Measurements from ENCODE around the gene MTARC1.

Gene MTARC1

DNA sequence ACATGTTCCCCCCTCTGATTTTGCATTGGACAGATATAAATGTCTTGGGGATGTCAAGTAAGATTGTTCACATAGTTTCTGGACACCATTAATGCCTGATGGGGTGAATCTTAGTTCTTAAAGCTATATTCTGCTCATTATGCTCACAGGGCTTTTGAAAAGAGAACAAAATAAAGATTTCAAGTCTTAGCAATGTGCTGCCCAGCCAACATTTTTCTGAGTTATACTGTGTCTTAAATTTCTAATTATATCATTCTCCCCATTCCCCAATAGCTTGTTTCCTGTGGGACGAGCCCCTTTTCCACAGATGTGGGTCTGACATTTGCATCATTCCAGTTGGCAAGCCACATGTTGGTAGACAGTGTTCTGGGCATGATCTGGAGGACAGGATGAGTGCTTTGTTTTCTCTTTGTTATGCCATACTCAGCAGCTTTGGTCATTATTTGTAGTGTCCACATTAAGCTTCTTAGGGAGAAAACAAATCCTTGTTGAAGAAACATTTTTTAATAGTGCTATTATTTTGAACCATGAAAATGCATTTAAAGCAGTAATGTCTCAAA lies 32.8 kb downstream of the MTARC1 start:
- H3K4me3 Mint-ChIP-seq, result no peak overlapping the region
- CTCF ChIA-PET, result interaction anchor here (1.0 kb wide), 1 partner anchor 10 kb away, joined by 3 read pairs; no protein-coding TSS in a partner anchor
- no peaks in the 10 kb centered on the region for H3K36me3 Mint-ChIP-seq
- H3K4me1 Mint-ChIP-seq, result no peaks in the 10 kb centered on the region
- H3K27me3 Mint-ChIP-seq, result peaks cover 8% of the 10 kb centered on the region
- H3K27ac Mint-ChIP-seq, result no peak overlapping the region
- DNase-seq, result no peak
- no peaks in the 10 kb centered on the region for H3K9me3 Mint-ChIP-seq

DNA sequence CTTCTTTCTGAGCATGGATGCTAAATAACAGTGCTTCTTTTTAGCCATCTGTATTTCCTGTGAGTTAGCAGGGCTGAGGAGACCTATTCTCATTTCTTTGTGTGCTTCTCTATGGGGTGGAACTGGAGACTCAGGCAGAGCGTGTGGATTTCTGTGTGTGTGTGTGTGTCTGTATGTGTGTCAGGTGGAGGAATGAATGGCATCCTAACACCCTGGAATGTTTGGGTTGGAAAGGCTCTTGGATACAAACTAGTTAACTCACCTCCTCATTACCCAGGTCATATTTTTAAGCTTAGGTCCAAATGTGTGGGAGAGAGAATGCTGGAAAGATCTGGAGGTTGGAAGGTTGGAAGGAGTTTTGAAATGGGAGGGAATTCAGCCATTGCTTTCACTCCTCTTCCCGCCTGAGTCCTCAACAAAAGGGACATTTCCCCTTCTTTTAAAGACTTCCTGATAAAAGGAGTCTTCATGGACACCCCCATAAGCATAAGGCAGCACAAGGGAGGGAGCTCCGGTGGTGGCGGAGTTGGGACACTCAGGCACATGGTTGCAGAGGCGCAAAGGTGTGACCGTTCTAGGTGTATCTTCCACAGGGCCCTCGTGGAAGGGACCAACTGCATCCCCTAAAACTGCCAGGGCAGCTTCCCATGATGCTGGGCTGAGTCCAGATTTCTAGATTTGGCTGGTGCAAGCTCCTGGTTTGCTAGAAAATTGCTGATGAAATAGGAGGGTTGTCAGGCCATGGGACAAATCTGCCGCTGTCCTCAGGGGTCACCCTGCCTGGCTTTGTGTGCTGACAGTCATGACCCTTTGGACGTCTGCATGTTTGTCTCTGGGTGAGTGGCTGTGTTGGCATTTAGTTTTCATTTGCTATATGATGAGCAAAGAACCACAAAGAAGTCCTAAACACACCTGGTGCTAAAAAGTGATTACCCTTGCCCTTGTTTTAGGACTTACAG lies 37.6 kb downstream of the MTARC1 start:
- Mint-ChIP-seq H3K9me3 (no peaks in the 10 kb centered on the region), H3K27me3 (peaks cover 4% of the 10 kb centered on the region), H3K36me3 (no peaks in the 10 kb centered on the region), H3K4me3 (no peak overlapping the region), H3K4me1 (no peaks in the 10 kb centered on the region), H3K27ac (no peak overlapping the region)
- CTCF ChIA-PET, result interaction anchor here (1.3 kb wide), 1 partner anchor 17 kb away, joined by 3 read pairs; no protein-coding TSS in a partner anchor
- no peak for DNase-seq

DNA sequence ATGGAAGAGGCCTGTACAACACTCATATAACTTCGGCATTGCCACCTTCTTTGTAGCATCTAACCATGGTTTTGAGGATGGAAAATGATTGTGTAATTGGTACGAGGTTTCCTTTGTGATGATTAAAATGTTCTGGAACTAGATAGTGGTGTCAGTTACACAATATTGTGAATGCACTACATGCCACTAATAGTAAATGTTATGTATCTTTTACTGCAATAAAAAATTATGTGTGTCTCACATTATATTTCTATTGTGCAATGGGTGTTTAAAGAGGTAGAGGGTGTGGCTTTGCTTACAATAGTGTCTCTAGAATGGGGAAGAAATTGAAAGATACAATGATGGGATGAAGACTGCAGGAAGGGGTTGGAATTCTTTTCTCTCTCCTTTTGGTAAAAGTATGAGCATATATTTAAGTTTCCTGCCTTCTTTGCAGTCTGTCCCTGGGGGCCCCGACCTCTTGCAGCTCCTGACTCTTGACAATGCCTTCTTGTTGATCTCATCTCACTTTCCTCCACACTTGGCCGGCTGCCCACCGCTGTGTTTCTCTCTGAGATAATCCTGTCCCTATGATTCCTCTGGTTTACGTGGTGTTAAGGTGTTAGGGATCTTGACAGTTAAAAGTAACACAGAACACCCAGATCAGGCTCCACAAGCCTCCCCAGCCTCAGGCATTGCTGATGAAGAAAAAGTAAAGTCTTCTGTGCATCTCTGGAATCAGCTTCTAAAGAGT lies 39.3 kb downstream of the MTARC1 start:
- Mint-ChIP-seq H3K27ac (no peak overlapping the region), H3K4me3 (no peak overlapping the region), H3K9me3 (no peaks in the 10 kb centered on the region), H3K4me1 (no peaks in the 10 kb centered on the region), H3K27me3 (peaks cover 4% of the 10 kb centered on the region), H3K36me3 (no peaks in the 10 kb centered on the region)
- CTCF ChIA-PET, result interaction anchor here (0.6 kb wide), 1 partner anchor 605 kb away, joined by 3 read pairs; no protein-coding TSS in a partner anchor
- no peak for DNase-seq

DNA sequence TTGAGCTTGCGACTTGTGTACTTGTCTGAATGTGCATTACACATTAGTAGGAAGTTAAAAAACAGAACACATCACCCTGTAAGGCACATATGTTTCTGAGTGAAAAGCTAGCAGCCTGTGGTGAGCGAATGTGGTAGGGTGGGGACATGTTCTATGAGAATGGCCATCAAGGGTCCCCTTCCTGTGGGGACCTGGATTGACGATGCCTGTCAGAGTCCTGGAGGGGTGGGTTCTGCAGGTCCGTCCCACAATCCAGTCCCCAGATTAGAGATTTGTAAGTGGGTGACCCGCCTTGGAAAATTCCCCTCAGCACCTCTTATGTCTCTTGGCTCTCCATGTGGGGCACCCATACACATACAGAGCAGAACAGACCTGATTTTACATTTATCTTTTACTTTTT lies 40.0 kb downstream of the MTARC1 start:
- DNase-seq, result no peak
- Mint-ChIP-seq H3K4me1 (no peaks in the 10 kb centered on the region), H3K4me3 (no peak overlapping the region), H3K27me3 (peaks cover 4% of the 10 kb centered on the region), H3K36me3 (no peaks in the 10 kb centered on the region), H3K9me3 (no peaks in the 10 kb centered on the region), H3K27ac (no peak overlapping the region)
- CTCF ChIA-PET, result no interaction called here

DNA sequence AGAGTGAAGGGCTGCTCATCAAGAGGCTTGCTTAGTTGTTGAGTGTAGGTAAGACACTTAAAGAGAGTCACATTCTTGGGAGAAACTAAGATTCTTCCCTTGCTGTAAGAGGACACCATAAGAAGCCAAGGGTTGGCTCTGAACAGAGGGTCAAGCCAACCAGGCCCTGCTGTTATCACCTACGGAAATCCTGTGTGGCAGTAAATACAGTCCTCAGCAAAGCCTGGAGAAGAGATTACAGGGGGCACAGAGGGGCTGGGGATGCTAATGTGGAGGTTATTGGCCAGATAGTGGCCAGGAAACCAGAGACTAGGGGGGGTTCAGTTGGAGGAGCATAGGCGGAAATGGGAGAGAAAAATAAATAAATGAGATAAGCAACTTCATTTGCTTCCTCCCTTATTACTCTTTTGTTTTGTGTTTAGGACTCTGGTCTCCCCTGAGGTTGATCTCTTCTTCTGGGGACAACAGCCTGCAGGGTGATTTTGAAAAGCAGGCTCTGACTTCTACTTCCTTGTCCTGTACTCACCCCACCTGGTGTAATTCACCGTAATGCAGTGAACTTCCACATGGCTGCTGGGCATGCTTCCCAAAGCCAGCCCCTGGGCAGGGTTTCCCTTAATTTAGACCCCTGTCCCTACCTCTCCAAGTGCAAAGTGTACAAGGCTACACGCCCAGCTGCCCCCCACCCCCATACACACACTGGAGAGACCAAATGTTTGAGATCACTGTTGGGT lies 40.9 kb downstream of the MTARC1 start:
- no peak for DNase-seq
- Mint-ChIP-seq H3K9me3 (no peaks in the 10 kb centered on the region), H3K27me3 (peaks cover 4% of the 10 kb centered on the region), H3K36me3 (no peaks in the 10 kb centered on the region), H3K4me1 (no peaks in the 10 kb centered on the region), H3K4me3 (no peak overlapping the region), H3K27ac (no peak overlapping the region)
- CTCF ChIA-PET, result interaction anchor here (0.5 kb wide), 1 partner anchor 272 kb away, joined by 3 read pairs; no protein-coding TSS in a partner anchor

DNA sequence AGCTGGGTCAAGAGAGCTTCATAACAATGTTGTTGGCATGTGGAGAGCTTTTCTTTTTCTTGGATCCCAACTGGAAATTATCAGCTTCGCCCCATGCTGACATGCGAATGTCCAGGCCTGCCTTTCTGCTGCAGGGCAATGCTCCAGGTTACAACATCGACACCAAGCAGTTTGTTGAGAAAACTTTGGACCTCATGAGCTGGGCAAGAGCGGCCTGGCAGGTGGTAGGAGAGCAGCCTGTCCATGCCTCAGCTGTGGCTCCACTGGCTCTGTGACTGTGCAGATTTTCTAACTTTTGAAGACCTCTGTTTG lies 41.4 kb downstream of the MTARC1 start:
- CTCF ChIA-PET, result interaction anchor here (0.5 kb wide), 1 partner anchor 272 kb away, joined by 3 read pairs; no protein-coding TSS in a partner anchor
- no peaks in the 10 kb centered on the region for H3K9me3 Mint-ChIP-seq
- DNase-seq, result no peak
- no peaks in the 10 kb centered on the region for H3K36me3 Mint-ChIP-seq
- H3K27me3 Mint-ChIP-seq, result peaks cover 4% of the 10 kb centered on the region
- no peak overlapping the region for H3K4me3 Mint-ChIP-seq
- H3K4me1 Mint-ChIP-seq, result no peaks in the 10 kb centered on the region
- H3K27ac Mint-ChIP-seq, result no peak overlapping the region

DNA sequence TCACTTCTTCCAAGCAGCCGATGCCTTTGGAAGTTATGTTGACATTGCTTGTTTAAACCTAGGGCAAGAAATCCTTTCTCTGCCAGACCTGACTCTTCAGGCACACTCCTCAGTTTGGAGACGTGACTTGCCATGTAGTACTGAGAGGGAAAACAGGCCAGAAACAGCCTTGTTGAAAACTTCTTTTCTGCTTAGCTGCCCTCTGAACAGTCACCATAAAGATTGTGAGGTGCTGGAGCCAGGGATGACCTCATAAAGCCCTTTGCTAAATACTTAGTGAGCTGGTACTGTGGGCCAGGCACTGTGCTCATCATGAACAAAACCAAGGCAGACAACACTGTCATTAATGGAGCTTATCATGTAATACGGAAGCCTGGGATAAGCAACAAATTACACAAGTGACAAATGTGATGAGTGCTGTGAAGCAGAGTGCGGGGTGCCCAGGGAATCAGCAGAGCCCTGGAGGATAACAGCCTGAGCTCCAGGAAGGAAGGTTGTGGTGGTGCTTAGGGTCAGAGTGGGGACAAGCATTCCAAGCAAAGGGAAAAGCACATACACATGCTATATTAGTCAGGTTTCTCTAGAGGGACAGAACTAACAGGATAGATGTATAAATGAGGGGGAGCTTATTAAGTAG lies 42.4 kb downstream of the MTARC1 start:
- H3K4me1 Mint-ChIP-seq, result no peaks in the 10 kb centered on the region
- CTCF ChIA-PET, result no interaction called here
- H3K27me3 Mint-ChIP-seq, result no peaks in the 10 kb centered on the region
- H3K4me3 Mint-ChIP-seq, result no peak overlapping the region
- H3K27ac Mint-ChIP-seq, result no peak overlapping the region
- no peaks in the 10 kb centered on the region for H3K36me3 Mint-ChIP-seq
- H3K9me3 Mint-ChIP-seq, result no peaks in the 10 kb centered on the region
- DNase-seq, result no peak

DNA sequence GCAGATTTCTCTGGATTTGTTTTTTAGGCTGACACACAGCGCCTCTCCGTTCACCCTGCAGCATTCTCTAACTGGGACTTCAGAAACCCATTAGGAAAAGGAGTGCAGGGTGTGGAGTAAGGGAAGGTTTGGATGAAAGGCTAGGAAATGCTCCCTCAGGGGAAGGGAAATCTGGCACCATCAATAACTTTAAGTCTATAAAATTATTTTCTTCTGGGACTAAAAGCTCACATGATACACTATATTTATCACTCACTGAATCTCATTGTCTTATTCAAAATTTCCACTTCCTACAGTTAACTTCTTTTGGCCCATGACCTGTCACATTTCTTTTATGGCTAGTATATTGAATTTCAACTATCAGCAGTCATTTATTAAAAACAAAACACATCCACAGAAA lies 46.7 kb downstream of the MTARC1 start:
- H3K36me3 Mint-ChIP-seq, result no peaks in the 10 kb centered on the region
- no peaks in the 10 kb centered on the region for H3K4me1 Mint-ChIP-seq
- no peak overlapping the region for H3K27ac Mint-ChIP-seq
- H3K9me3 Mint-ChIP-seq, result no peaks in the 10 kb centered on the region
- CTCF ChIA-PET, result no interaction called here
- DNase-seq, result no peak
- H3K27me3 Mint-ChIP-seq, result no peaks in the 10 kb centered on the region
- H3K4me3 Mint-ChIP-seq, result no peak overlapping the region

DNA sequence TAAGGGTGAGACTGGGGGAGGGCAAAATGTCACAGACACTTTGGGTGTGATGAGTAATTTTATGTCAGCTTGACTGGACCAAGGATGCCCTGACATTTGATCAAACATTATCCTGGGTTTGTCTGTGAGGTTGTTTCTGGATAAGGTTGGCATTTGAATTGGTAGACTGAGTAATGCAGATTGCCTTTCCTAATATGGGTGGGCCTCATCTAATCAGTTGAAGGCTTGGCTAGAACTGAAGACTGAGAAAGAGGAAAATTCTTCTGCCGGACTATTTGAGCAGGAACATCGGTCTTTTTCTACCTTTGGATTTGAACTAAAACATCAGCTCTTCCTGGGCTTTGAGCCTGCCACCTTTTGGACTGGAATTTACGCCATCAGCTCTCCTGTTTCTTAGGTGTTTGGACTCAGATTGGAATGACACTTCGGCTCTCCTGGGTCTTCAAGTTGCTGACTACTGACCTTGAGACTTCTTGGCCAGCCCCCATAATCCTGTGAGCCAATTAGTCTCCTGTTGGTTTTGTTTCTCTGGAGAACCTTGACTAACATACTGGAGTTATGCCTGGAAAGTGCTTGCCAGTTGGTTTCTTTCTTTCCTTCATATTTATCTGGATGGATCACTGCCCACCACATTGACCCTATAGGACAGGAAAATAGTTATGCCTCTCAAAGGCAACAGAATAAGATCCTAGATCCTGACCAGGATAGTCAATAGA lies 47.6 kb downstream of the MTARC1 start:
- CTCF ChIA-PET, result no interaction called here
- Mint-ChIP-seq H3K27ac (no peak overlapping the region), H3K4me1 (no peaks in the 10 kb centered on the region), H3K4me3 (no peak overlapping the region), H3K36me3 (no peaks in the 10 kb centered on the region), H3K9me3 (no peaks in the 10 kb centered on the region), H3K27me3 (no peaks in the 10 kb centered on the region)
- DNase-seq, result no peak
